SK-N-SH (cell line): ENCODE results near the gene RAB10.

ENCODE experiments used
- CTCF ChIP-seq: fragments of 200-600 bp; sonication (generic); IDR thresholded peaks from 2 replicates; pipeline ENCODE4 v1.6.1; 2017; ENCODE audit warnings: antibody characterized with exemption, mild to moderate bottlenecking, moderate library complexity
- POLR2AphosphoS5 ChIP-seq: IDR thresholded peaks from 2 replicates; pipeline ENCODE4 v1.6.1; 2012; ENCODE audit warnings: low read depth, low read length
- USF2 ChIP-seq: fragments of 150-350 bp; IDR thresholded peaks from 2 replicates; pipeline ENCODE4 v1.6.1; 2017; ENCODE audit warnings: antibody characterized with exemption, low read length, low read depth, borderline replicate concordance

GRCh38 chr2:26144031-26144430 is 110.1 kb downstream of the RAB10 start:
- TF ChIP-seq USF2 (no peak), CTCF (no peak), POLR2AphosphoS5 (no peak)
